Measurements from ENCODE around the gene PRR5. TPM values are rescaled to one million over a fixed set of nuclear protein-coding genes. Genes with fewer than 3 reads are reported as not detected.

The PRR5 gene
- total RNA-seq, 1 donor: 10.8 TPM

DNA sequence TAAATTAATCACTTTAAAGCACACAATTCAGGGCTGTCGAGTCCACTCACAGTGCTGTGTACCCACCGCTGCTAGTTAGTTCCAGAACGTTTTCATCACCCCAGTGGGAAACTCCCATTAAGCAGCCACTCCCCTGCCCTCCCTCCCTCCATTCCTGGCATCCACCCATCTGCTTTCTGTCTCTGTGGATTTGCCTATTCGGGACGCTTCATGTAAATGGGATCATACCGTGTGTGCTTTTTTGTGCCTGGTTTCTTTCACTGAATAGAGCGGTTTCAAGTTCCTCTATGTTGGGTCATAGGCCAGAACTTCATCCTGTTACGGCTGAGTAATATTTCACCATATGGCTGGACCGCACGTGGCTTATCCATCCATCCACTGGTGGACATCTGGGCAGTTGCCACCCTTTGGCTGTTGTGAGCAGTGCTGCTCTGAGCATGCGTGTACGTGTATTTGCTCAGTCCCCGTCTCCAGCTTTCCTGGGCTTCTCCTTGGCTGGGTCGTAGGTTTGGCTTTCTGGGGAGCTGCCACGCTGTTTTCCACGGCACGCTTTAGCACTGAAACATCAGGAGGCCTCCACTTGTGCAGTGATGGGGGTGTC is 80.5 kb downstream of the PRR5 start:
- no peaks in the 10 kb centered on the region for H3K4me1 ChIP-seq (ENCODE audit: insufficient read depth, low read length)
- H3K4me3 ChIP-seq (ENCODE audit: low read length): no peak overlapping the region
- H3K9me3 ChIP-seq (ENCODE audit: low read depth, low read length): no peaks in the 10 kb centered on the region
- no peaks in the 10 kb centered on the region for H3K27me3 ChIP-seq (ENCODE audit: insufficient read depth, low read length)

DNA sequence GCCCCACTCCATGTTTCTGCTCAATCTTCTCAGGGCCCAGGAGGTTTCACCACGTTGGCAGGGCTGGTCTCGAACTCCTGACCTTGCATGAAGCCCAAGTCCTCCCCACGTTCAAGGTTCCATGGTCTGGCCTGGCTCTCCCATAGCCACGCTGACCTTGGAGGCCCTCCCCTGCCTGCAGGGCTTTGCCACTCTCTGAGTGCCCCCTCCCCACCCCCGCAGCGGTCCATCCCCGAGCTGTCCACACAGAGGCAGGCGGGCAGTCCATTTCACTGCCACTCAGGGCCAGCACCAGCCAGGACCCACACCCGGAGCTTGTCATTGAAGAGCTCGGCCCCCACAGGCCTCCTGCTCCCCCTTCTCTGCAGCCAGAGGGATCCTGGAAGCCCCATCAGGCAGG is 81.1 kb downstream of the PRR5 start:
- H3K9me3 ChIP-seq (ENCODE audit: low read depth, low read length): no peaks in the 10 kb centered on the region
- no peaks in the 10 kb centered on the region for H3K4me1 ChIP-seq (ENCODE audit: insufficient read depth, low read length)
- no peaks in the 10 kb centered on the region for H3K27me3 ChIP-seq (ENCODE audit: insufficient read depth, low read length)
- H3K4me3 ChIP-seq (ENCODE audit: low read length): no peak overlapping the region

DNA sequence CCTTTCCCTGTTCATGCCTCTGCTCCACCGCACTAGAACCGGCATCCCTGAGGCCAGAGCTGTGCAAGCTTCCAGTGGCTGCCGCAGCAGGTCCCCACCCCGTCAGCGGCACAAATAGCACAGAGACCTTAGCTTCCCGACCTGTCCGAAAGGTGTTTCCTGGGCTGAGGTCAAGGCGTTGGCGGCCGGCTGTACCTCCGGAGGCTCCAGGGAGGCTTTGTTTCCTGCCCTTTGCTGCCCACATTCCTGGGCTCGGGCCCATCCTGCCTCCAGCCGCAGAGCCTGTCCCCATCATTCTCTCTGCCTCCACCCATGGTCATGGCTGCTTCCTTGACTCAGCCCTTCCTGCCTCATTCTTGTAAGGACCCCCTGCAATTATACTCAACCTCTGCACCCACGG is 81.6 kb downstream of the PRR5 start:
- Histone ChIP-seq H3K4me3 (ENCODE audit: low read length) (no peak overlapping the region), H3K9me3 (ENCODE audit: low read depth, low read length) (no peaks in the 10 kb centered on the region), H3K27me3 (ENCODE audit: insufficient read depth, low read length) (no peaks in the 10 kb centered on the region), H3K4me1 (ENCODE audit: insufficient read depth, low read length) (no peaks in the 10 kb centered on the region)

DNA sequence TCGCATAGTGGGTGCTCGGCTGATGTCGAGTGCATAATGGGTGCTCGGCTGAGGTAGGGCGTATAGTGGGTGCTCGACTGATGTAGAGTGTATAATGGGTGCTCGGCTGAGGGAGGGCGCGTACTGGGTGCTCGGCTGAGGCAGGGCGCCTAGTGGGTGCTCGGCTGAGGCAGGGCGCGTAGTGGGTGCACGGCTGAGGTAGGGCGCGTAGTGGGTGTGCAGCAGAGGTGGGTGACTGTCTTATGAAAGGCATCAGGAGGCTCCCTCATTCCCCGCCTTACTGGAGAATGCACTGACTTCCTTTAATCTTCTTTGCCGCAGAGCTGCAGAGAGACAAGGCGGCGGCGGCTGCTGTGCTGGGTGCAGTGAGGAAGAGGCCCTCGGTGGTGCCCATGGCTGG is 84.1 kb downstream of the PRR5 start:
- Histone ChIP-seq H3K4me1 (ENCODE audit: insufficient read depth, low read length) (no peaks in the 10 kb centered on the region), H3K9me3 (ENCODE audit: low read depth, low read length) (no peaks in the 10 kb centered on the region), H3K27me3 (ENCODE audit: insufficient read depth, low read length) (no peaks in the 10 kb centered on the region), H3K4me3 (ENCODE audit: low read length) (no peak overlapping the region)

DNA sequence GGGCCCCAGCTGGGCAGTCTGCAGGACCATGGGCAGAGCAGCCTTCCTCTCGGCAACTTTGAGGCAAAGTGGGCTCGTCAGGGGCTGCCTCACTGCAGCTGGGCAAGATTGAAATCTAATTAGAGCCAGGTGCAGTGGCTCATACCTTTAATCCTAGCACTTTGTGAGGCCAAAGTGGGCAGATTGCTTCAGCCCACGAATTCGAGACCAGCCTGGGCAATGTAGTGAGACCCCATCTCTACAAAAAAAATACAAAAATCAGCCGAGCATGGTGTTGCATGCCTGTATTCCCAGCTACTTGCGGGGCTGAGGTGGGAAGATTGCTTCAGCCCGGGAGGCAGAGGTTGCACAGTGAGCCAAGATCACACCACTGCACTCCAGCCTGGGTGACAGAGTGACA is 84.6 kb downstream of the PRR5 start:
- Histone ChIP-seq H3K27me3 (ENCODE audit: insufficient read depth, low read length) (no peaks in the 10 kb centered on the region), H3K9me3 (ENCODE audit: low read depth, low read length) (no peaks in the 10 kb centered on the region), H3K4me3 (ENCODE audit: low read length) (no peak overlapping the region), H3K4me1 (ENCODE audit: insufficient read depth, low read length) (no peaks in the 10 kb centered on the region)

Other genes with a start within 250 kb of the PRR5 start
- 9.1 TPM for gene RTL6, start 204.0 kb upstream of the PRR5 start, total RNA-seq
- 5.4 TPM for gene ARHGAP8, start 50.4 kb downstream of the PRR5 start, total RNA-seq

All from mononuclear cell (primary cell).